ENCODE data around the gene SSU72.
"Not testable (repeated sequence)": the region's sequence is repeated elsewhere in the genome, so short reads cannot be mapped to it uniquely, and the experiment has no call there.

The SSU72 gene

GRCh38 chr1:1594602-1595260 is 20.1 kb upstream of the SSU72 start:
- DNase-seq = peak in 1 of 2 experiments; percentile 34

GRCh38 chr1:1593834-1594601 is 19.4 kb upstream of the SSU72 start:
- DNase-seq = no peak

GRCh38 chr1:1591452-1591851 is 16.8 kb upstream of the SSU72 start:
- no peak for DNase-seq

GRCh38 chr1:1583347-1584010 is 8.8 kb upstream of the SSU72 start:
- DNase-seq = no peak

- DNase-seq = no peak
Measured at GRCh38 chr1:1582585-1583346, 8.1 kb upstream of the SSU72 start.

DNA sequence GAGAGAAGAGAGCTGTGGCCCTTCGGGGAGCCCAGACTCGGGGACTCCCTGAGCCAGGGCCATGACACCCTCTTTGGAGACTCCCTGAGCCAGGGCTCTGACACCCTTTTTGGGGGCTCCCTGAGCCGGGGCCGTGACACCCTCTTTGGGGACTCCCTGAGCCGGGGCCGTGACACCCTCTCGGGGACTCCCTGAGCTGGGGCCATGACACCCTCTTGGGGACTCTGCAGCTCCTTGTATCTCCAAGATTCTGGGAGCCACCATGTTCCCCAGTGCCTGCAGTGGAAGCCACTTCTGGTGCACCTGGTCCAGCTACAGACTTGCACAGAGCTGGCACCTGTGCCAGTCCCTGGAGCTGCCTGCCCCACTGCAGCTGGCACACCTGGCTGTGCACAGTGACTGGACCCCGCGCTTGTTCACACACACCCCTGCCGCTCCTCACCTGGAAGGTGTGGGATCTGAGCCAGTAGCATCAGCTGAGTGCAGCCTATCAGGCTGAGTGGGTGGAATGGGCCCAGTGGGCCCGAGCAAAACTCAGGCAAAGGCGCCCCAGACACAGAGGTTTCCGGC is 3.8 kb upstream of the SSU72 start:
- peak in 1 of 2 experiments; percentile 16 for DNase-seq

DNA sequence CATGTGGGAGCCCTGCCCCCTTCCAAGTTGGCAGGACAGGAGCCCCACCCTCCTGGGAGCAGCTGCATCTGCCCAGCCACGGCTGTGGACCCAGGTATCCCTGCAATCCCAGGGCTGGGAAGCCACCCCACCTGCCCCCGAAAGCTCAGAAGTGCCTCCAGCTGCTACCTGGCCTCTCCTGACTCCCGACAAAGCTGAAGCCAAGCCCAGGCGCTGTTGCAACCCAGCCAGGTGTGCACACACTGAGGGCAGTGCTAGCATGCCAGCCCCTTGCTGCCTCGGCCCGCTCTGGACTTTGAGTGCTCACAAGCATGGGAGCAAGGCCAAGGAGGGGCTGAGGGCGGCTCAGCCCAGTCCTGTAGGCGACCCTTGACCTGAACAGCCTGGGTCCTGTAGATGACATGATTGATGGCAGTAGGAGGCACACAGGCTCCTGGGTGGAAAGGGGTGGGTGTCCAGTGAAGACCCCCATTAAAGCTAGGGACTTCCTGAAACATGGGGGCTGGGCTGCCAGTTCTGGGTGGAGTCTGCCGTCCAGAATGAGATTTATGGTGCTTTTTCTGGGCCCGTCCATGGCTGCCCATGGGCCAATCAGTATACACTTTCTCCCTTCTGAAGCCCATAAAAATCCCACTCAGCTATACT is 2.8 kb upstream of the SSU72 start:
- no peak for DNase-seq

DNA sequence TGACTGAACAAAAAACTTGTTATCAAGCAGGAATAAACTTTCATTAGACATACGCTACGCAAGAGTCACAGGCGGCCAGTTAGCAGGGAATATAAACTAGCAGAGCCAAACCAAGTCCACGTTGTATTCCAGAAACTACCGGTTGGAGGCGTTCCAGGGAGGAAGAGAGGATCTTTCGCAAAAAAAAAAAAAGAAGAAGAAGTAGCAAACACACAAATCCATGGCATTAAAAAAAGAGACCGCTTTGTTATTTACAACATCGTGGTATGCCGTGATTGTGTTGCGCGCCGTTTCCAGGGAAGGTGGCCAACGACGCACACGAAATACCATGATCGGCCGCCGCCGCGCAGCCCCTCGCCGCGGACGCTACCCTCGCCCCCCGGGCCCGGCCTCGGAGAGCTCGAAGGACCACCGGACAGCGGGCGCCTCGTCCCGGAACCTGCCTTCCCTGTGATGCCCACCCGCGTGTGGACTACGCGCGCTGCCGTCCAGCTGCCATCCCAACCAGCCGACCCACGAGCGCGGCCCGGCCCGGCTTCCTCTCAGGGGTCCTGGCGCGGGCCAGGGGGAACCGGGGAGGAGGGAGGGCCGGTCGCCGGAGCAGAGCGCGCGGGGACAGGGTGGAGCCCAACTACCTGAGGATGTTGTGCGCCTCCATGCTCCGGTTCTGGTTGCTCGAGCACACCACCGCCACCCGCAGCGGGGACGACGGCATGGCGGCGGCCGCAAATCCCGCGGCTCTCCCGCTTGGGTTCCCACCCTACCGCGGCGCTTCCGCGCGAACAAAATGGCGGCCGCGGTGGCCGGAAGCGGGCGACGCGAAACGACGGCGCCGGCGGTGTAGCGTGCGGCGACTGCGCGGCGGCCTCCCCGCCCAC is 581 bp downstream of the SSU72 start:
- DNase-seq = peak; percentile 66 to 83

DNA sequence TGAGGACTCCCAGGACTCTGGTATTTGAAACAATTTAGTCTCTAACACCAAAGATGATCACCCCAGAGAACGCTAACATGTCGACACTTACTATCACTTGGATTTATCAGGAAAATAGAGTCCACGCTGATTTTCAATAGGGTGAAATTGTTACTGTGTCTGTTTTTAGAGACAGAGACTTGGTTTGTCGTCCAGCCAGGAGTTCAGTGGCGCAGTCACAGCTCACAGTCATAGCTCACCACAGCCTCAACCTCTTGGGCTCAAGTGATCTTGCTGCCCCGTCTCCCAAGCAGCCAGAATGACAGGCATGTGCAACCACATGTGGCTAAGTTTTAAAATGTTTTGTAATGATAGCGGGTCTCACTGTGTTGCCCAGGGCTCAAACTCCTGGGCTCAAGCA is 5.3 kb downstream of the SSU72 start:
- no peak for DNase-seq

DNA sequence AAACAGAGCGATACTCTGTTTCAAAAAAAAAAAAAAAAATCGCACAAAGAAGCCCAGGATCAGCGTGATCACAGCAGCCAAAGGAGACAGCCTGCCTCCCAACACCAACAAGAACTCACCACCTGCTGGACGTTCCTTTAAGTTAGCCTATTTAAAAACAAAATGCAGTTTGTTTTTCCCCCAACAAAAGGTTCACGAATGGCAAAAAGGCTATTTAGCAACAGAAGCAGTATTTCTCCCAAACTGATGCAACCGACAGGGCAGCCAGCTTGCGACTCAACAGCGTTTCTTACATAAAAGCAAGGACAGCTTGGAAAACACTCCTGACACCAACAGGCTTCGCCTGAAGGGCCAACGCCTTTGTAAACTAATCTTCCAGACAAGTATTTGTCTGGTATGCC is 6.8 kb downstream of the SSU72 start:
- DNase-seq = no peak

- DNase-seq = no peak
Measured at GRCh38 chr1:1567152-1567875, 7.3 kb downstream of the SSU72 start.

GRCh38 chr1:1565340-1565739 is 9.3 kb downstream of the SSU72 start:
- no peak for DNase-seq

- no peak for DNase-seq
Measured at GRCh38 chr1:1564268-1564667, 10.4 kb downstream of the SSU72 start.

DNA sequence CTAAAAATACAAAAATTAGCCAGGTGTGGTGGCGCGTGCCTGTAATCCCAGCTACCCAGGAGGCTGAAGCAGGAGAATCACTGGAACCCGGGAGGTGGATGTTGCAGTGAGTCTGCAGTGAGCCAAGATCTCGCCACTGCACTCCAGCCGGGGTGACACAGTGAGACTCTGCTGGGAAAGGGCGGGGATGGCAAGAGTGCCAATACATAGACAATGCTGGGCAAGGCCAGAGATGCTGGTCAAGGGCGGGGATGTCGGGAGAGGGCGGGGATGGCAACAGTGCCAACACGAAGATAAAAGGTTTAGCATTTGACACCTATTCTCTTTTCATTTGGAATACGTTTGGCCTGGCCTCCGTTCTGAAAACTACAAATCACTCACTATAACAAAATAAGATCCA is 11.0 kb downstream of the SSU72 start:
- DNase-seq = no peak

GRCh38 chr1:1562556-1563195 is 12.0 kb downstream of the SSU72 start:
- no peak for DNase-seq

DNA sequence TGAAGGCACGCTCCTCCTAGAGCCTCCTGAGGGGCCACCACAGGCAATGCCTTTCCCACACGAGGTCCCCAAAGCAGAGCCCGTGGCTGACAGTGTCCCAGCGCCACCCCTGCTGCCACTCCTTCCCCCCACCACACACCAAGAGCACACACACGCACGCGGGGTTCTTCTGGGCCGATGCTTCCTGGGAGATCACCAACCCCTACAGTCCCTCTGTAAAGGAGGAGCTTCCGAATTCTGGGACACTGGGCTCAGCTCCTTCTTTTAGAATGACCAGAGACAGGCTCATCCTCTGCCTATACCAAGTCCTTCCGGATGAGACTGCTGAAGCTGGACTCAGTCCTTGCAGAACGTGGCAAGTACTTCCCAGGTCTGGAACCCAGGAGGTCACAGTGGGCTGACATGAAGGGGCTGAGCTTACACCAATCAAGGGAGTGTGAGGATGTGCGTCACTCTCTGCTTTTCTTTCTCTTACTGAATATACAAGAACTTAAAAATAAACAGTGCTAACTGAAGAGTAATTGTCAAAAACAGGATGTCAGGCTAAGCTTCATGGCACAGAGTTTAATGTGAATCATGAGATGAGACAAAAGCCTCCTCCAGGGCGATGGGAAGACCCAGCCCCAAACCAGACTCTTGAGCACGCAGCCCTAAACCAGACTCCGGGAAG is 12.7 kb downstream of the SSU72 start:
- DNase-seq = no peak

DNA sequence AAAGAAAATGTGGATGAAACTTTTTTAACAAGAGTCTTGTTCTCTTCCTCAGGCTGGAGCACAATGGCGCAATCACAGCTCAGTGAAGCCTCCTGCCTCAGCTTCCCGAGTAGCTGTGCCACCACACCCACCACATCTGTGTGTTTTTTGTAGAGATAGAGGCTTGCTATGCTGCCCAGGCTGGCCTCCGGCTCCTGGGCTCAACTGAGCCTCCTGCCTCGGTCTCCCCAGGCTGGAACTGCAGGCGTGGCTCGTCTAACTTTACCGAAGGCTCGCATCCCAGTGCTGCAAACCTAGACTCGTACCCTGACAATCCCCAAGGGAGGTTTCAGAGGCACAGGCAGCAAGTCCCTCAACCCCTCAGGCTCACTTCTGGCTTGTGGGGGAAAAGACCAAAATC is 14.5 kb downstream of the SSU72 start:
- DNase-seq = no peak

DNA sequence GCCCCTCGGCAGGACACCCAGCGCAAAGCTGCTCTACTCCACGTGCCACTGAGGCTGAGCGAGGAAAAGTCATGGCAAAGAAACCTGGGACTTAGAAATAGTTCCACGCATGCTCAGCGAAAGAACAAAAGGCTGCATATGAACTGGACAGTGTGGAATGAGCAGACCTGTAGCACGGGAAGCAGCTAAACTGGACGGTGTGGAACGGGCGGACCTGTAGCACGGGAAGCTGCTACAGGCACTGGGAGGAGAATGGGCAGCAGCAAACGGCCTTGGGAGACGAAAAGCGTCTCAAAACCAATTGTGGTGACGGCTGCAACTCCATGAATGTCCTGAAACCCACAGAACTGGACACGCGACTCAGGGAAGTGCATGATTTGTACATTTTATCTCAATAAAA is 15.6 kb downstream of the SSU72 start:
- no peak for DNase-seq

DNA sequence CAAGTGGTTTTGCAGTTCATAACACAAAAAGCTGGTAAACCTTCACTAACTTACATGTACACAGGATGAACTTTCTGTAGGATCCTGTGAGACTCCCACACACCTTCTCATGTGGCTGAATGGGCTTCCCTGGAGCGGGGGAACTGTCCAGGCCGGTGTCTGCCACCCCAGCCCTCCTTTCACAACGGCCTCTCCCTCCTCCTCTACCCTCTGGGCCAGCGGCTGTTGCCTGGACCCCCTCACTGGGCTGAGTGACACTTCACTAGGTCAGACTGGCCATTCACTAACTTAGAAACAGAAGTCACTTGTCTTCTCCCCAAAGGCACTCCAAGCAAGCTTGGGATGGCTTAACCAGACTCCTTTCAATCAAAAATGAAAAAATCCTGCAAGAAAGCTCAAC is 16.1 kb downstream of the SSU72 start:
- DNase-seq = no peak

DNA sequence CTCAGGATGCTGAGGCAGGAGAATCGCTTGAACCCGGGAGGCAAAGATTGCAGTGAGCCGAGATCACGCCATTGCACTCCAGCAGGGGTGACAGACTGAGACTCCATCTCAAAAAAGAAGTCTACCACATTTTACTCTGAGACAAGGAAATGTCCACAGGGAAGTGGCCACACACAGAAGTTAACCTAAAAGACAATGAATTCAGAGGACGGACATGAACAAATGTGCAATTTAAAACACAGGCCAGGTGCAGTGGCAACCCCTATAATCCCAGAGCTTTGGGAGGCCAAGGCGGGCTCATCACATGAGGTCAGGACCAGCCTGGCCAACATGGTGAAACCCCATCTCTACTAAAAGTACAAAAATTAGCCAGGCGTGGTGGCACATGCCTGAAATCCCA is 17.0 kb downstream of the SSU72 start:
- not testable (repeated sequence) for DNase-seq
